ENCODE data around the gene KRT16. TPM values are rescaled to one million over a fixed set of nuclear protein-coding genes. Genes with fewer than 3 reads are reported as not detected.
A peak's percentile ranks its signal among the peaks of the same experiment; 100 is the strongest.
"Not testable (repeated sequence)": the region's sequence is repeated elsewhere in the genome, so short reads cannot be mapped to it uniquely, and the experiment has no call there.

The KRT16 gene
- under 1 TPM in 1 of 4 donors, not detected in 3; 0.79 TPM for total RNA-seq

- WGBS, 2 donors (ENCODE audit: low coverage in 1 of 2): 50 to 74% methylated on average over 2 to 30 of the region's 31 CpGs
- intact Hi-C loops (cut with DNase I; ENCODE audit: low total_unique reads); DNase-seq; H3K4me3 ChIP-seq; in situ Hi-C loops (cut with MboI; ENCODE audit: low pct_ligation_motif_present in 1 of 4, low pct_unique_long_range_greater_than_20kb in 1 of 4, low sequenced_read_pairs in 3 of 4); H3K9me3 ChIP-seq; H3K4me1 ChIP-seq; H3K27ac ChIP-seq; H3K36me3 ChIP-seq; H3K27me3 ChIP-seq: not testable (repeated sequence)
Observed at GRCh38 chr17:41612376-41613160, at the start of gene KRT16. Gene KRT16 (minus strand): TSS chr17:41612767. CDS start chr17:41612688, 79 bp downstream.

DNA sequence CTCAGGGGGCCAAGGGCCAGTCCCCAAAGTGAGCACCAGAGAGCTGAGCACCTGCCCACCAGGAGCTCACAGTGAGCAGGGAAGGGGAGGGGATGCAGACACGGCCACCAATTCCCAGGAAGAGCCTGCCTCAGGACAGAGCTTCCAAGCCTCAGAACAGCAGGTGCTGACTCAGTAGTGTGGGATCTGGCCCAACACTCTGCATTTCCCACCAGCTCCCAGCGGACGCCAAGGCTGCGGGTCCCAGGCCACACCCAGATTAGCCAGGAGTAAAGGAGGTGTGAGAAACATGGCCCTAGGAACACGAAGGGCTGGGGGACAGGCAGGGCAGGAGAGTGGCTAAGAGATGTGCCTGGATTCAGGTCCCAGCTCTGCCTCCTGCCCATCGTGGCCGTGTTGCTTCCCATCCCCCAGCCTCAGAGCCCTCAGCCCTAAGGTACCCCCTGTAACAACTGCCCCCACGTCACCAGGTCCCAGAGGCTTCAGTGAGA lies 47.7 kb upstream of the KRT16 start:
- TF ChIP-seq POLR2A (IDR thresholded peaks at IDR 0.05) (no peak), EP300 (IDR thresholded peaks at IDR 0.05; ENCODE audit: low read depth) (no peak), CTCF (IDR thresholded peaks at IDR 0.05) (no peak), POLR2AphosphoS5 (IDR thresholded peaks at IDR 0.05) (no peak)
- no peak for DNase-seq

GRCh38 chr17:41659427-41660212 lies 47.1 kb upstream of the KRT16 start:
- no peak overlapping the region for H3K27ac ChIP-seq
- H3K36me3 ChIP-seq: no peaks in the 10 kb centered on the region
- WGBS, 2 donors (ENCODE audit: low coverage in 1 of 2): 83 to 90% methylated on average over 3 to 11 of the region's 11 CpGs
- no peak for TF ChIP-seq CTCF (IDR thresholded peaks at IDR 0.05)
- no peaks in the 10 kb centered on the region for H3K27me3 ChIP-seq
- intact Hi-C loops (cut with DNase I; ENCODE audit: low total_unique reads) (loop anchor here (5.0 to 10.0 kb wide), 3 partner anchors 112 to 855 kb away; no protein-coding TSS in a partner anchor), in situ Hi-C loops (cut with MboI; ENCODE audit: low pct_ligation_motif_present in 1 of 4, low pct_unique_long_range_greater_than_20kb in 1 of 4, low sequenced_read_pairs in 3 of 4) (loop anchor here (10.0 to 25.0 kb wide), 5 partner anchors 115 to 1047 kb away; partner anchors contain the start of gene KRT10 (in 2 of the 4))
- H3K4me1 ChIP-seq: peaks cover 18 to 47% (median 30%) of the 10 kb centered on the region in 4 donors
- DNase-seq: no peak
- H3K4me3 ChIP-seq: no peak overlapping the region
- H3K9me3 ChIP-seq: no peaks in the 10 kb centered on the region

More for the DNA sequence above, 47.7 kb upstream of the KRT16 start:
- no peaks in the 10 kb centered on the region for H3K9me3 ChIP-seq
- H3K4me1 ChIP-seq: peaks cover 12 to 44% (median 26%) of the 10 kb centered on the region in 4 donors
- H3K4me3 ChIP-seq: no peak overlapping the region
- H3K36me3 ChIP-seq: no peaks in the 10 kb centered on the region
- H3K27ac ChIP-seq: no peak overlapping the region
- intact Hi-C loops (cut with DNase I; ENCODE audit: low total_unique reads) (loop anchor here (5.0 to 10.0 kb wide), 3 partner anchors 113 to 855 kb away; no protein-coding TSS in a partner anchor), in situ Hi-C loops (cut with MboI; ENCODE audit: low pct_ligation_motif_present in 1 of 4, low pct_unique_long_range_greater_than_20kb in 1 of 4, low sequenced_read_pairs in 3 of 4) (loop anchor here (10.0 to 25.0 kb wide), 5 partner anchors 115 to 1048 kb away; partner anchors contain the start of gene KRT10 (in 2 of the 4))
- 80 to 82% methylated on average over 1 to 8 of the region's 8 CpGs for WGBS, 2 donors (ENCODE audit: low coverage in 1 of 2)
- no peaks in the 10 kb centered on the region for H3K27me3 ChIP-seq

DNA sequence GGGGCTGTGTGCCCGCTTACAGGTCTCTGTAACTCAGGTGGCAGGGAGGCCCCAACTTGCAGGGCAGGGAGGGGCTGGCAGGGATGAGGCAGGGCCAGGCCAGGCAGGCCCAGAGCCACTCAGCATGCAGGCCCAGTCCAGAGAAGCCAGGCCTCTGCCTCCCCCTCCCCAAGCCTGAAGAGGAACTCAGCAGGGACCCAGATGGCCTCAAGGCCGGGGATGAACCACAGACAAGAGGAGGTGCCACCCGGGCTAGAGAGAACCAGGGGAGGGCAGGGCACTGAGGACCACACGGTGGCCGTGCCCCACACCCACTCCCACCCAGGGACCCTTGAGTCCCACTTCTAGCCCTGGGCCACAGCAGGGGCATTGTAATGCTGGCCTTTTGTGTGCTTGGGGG lies 46.3 kb upstream of the KRT16 start:
- intact Hi-C loops (cut with DNase I; ENCODE audit: low total_unique reads) (no loop called here), in situ Hi-C loops (cut with MboI; ENCODE audit: low pct_ligation_motif_present in 1 of 4, low pct_unique_long_range_greater_than_20kb in 1 of 4, low sequenced_read_pairs in 3 of 4) (loop anchor here (25.0 kb wide), 2 partner anchors 847 to 1047 kb away; partner anchors contain the start of gene KRT10 (in 2 of the 4))
- no peaks in the 10 kb centered on the region for H3K36me3 ChIP-seq
- peaks cover 18 to 53% (median 36%) of the 10 kb centered on the region in 4 donors for H3K4me1 ChIP-seq
- TF ChIP-seq CTCF (IDR thresholded peaks at IDR 0.05) (no peak), POLR2AphosphoS5 (IDR thresholded peaks at IDR 0.05) (no peak), EP300 (IDR thresholded peaks at IDR 0.05; ENCODE audit: low read depth) (no peak), POLR2A (IDR thresholded peaks at IDR 0.05) (no peak)
- WGBS, 2 donors (ENCODE audit: low coverage in 1 of 2): 77% methylated on average over 4 of the region's 5 CpGs; no CpG with 5 or more reads in 1 of the 2 donors
- H3K4me3 ChIP-seq: no peak overlapping the region
- DNase-seq: no peak
- no peaks in the 10 kb centered on the region for H3K27me3 ChIP-seq
- no peaks in the 10 kb centered on the region for H3K9me3 ChIP-seq
- peak overlapping the region in 3 of 4 donors; percentile 92 to 95 (median 92) for H3K27ac ChIP-seq

Data from transverse colon (tissue), 4 donors.